Amygdala (tissue), 56 donors: Measurements from ENCODE around the gene SEMA5B.

Experiments used
- DNase-seq, 56 donors: peaks; one replicate each; lab custom pipeline; 2025; lab: John Stamatoyannopoulos, UW

SEMA5B gene

DNA sequence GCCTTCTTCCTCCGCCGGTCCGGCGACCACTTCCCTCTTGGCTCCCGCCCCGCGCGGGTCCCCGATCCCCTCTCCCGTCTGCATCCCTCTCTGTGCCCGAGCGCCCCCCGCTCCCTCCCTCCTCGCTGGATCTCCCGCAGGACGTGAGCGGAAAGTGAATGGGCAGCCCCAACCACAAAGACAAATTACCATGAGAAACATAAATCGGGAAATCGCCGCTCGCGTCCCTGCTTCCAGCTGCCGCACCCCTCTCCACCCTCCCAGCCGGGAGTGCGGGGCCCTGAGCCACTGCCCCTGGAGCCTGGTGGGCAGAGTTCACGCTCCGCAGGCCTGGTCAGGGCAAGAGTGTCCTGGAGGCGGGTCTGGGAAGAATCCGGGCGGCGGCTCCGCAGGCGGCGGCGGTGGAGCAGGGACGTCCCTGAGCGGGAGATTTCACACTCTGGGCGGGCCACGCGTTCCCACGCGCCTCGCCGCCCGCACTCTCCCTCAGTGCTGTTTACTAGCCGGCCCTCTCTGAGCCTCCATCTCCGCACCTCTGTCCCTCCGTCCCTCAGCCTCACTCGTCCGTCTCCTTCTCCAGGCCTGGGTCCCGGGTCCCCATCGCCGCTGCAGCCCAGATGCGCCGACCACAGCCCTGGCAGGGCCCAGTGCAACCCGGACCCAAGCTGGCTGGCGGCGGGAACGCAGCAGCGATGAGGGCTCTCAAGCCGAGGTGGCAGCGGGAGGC is 835 bp downstream of the SEMA5B start:
- peak in 11 of 56 donors; percentile 9 to 50 (median 32) for DNase-seq

DNA sequence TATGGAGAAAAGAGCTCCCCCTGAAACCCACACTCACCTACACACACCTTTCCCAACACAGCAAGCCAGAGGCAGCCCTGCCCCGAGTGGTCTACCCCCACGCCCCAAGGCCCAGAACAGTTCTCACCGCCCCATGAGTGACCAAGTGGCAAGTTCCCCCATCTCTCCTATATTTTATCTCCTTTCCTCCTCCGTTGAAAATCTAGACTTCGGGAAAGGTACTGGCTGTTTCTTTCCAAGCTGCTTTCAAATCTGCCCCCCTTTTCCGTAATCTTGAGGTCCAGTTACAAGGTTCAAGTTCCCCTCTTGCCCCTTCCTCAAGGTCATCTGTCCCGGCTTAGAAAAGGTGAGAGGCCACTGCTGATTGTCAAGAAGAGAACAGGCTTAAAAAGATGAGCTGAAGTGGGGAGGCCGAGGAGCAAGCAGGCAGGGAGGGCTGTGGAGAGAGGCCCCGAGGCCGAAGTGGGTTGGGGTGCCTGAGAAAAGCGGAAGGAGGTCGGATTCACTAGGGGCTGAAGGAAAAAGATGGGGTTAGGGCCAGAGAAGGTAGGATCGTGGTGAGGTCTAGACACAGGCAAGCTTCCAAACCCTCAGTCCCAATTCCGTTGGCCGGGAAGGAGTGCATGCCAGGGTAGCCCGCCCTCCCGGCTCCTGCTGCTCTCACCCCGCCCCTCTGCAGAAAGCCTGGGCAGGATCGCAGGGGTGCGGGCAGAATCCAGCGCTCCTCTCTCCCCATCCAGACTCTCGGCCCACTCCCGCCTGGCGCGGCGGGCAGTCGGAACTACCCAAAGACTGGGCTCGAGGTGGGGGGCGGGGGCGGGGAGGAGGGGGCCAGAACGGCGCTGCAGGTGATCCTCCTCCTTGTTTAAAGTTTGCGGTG is 1.7 kb downstream of the SEMA5B start:
- peak in 8 of 56 donors; percentile 4 to 26 (median 12) for DNase-seq

DNA sequence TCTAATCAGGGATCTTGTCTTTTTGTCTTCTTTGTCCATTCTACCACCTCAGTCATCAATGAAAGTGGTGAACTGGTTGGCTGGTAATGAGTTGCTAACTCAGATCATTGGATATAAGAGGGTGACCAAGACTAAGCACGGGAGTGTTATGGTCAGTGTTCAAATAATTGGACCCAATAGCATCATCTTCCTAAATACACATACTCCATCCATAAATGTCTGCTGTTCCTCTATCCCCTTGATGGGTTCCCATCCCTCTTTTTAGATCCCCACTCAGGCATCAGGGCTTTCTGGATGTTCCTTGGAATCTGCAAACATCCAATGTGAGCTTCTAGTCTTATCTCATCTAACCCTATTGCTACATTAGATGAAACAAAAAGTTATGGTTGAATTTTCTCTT is 3.5 kb downstream of the SEMA5B start:
- DNase-seq: no peak

DNA sequence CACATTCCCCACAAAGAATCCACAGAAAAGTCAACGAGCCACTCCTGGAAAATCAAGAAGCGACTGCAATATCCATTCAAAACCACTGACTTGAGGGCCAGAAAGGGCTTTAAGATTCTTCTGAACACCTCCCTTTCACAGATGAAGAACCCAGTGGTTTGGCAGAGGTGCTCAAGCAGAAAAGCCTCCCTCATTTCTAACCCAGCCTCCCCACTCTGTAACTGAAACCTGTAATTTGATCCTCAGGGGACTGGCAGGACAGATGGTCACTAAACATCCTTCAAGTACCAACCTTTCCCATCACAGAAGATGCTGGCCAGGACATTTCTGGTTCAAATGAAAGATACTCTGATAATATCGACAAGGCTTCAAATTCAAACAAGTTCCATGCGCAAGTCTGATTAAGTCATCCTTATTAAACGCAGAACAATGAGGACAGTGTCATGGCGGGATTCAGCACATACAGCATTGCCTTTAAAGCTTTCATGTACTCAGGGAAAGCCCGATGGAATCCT is 5.5 kb downstream of the SEMA5B start:
- no peak for DNase-seq

DNA sequence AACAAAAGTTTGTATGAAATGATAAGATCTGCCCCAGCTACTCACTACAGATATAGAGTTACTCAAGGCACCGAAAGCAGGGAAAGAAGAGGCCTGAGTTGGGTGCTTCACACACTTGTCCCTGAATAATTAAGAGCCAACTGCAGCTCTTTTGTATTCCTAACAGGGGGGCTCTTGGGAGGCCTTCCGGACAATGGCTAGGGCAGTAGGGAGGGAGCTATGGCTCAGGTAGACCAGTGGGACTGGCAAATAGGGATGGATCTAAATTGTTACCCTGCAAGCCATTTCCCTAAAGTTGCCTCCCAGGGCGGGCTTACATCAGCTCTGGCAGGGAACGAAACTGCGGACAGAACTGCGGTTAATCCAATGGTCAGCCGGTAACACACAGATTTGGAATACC is 6.2 kb downstream of the SEMA5B start:
- DNase-seq: no peak

DNA sequence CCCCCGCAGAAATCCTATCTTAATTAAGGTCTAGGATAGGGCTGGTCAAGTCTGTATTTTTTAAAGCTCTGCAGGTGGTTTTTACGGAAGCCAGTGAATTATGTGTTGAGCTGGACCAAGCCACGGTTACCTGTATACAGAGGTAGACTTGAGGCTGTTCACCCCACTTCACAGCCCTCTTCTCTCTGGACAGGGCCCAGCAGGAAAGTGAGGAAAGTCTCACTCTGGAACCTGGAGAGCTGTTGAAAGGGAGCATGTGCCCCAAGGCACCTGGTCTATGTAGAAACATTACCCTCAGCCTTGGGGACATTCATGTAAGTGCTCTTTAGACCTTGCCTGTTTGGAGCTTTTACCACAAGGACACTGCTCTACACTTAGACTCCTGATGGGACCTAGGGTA is 6.9 kb downstream of the SEMA5B start:
- DNase-seq: no peak

DNA sequence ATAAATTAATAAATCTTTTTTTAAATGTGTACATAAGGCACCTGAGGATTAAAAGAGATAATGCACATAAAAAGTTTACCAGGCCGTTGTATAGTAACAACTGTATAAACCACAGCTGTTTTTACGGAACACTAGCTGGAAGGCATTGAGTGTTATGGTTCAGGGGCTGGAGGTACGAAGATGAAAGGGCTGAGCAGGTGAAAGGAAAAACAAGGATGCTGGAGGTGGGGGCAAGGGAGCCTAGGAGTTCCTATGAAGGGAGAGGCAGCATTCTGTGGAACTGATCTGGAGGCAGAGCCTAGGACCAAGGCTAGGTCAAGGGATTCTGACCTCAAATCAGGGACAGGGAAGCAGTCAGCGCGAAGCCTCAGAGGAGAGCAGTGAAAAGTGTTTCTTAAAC is 8.0 kb downstream of the SEMA5B start:
- no peak for DNase-seq

DNA sequence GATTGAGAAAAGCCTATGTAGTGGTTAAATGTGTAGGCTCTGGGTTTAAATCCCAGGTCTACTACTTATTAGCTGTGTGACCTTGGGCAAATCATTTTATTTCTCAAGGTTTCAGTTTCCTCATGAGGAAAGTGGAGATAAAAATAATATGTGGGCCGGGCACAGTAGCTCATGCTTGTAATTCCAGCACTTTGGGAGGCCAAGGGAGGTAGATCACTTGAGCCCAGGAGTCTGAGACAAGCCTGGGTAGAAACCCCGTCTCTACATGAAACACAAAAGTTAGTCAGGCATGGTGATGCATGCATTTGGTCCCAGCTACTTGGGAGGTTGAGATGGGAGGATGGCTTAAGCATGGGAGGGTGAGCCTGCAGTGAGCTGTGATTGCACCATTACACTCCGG is 8.4 kb downstream of the SEMA5B start:
- DNase-seq: no peak

DNA sequence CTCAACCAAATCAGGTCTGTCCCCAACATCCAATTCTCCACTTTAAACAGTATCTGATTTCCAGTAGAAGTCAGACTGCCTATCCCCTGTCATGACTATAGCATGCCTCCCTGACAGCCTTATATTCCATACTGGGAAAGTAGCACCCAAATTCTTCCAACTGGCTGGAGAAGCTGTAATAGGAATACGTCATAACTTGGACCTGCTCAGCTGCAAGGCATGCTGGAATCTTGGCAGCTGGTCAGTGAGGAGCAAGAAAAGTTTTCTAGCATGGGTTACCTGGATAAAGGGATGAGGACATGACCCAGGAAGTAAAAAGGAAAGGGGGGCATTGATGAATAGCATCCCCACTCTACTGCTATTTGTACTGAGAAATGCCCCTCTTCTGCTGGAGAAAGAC is 8.9 kb downstream of the SEMA5B start:
- no peak for DNase-seq

DNA sequence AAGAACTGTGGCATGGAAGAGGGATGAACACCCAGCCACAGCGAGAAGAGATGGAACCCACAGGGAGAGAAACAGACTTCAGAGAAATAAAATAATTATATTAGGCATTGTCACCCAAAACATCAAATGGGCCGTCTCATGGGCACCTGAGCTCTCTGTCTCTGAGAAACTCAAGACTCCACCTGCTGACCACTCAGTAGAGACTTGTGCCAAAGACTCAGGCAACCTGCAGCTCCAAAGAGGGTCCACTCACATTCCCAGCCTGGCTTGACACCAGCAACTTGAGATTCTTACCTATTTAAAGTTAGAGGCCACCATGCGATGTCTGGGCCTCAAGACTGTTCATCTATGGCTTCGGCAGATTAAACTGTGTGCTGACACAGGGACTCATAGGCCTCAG is 12.0 kb downstream of the SEMA5B start:
- no peak for DNase-seq

DNA sequence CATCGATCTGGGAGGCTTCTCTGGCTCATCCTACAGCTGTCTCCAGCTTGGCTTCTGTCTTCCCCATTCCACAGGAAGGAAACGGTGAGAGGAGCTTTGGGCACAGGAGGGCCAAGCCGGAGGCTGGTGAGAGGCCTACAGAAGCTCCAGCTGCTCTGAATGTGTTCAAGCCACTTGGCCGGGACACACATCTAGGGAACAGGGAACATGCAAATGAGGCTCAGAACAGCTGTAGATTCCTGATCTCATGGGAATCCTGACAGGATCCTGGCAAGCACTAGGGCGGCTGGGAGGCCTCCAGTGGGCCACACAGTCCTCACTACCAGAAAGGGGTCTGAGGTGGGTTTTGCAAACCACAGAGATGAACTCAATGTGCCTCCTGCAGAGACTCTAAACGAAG is 13.7 kb downstream of the SEMA5B start:
- DNase-seq: peak in 2 of 56 donors; percentile 8 to 11

DNA sequence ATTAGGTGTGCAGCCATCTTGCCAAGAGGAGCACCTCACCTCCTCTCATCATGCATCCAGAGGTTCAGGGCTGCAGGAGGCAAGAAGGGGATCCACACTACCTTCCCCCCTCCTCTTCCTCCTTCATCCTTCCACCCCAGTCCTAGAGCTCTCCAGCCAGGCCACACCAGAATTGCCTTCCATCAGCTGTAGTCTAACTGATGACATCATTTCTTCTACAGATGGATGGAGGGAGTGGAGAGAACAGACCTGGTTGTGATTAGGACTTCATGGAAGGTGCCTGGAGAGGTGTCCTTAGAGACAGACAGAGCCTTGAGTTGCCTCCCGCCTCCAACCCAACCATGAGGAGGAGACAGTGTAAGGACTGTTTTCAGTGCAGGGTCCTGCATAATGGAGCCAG is 14.9 kb downstream of the SEMA5B start:
- DNase-seq: no peak

DNA sequence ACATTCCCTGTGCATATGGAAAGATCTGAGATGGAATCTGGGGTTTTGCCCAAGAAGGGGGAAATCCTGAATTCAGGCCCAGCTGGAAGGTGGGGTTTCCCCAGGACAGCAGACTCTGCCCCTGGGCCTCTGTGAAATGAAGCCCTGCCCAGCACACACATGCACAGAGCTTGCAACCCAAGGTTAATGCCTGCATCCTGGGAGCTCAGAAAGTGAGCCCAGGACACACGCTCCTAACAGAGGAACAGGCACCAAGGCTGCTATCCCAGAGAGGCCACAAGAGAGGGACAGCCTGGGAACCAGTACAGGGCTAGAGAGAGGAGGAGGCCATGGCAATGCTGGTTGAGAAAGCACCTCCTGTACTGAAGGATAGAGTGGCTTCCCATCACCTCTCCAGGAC is 16.1 kb downstream of the SEMA5B start:
- no peak for DNase-seq

DNA sequence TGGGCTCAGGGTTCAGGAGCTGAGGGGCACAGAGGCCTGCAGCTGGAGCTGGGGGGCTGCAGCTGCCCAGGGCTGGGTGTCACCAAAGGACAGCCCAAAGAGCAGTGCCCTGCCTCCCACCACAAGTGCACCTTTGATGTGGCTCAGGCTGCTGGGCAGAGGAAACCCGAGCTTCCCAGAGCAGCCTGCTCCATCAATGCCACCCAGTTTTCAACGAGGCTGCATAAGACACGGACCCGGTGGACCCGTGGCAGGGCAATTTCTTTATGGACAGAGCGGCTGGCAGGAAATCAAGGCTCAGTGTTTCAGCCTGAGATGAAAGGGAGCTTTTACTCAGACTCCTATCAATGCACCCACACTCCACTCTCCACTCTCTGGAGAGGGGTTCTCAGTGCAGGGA is 18.7 kb downstream of the SEMA5B start:
- DNase-seq: peak in 3 of 56 donors; percentile 16 to 26 (median 22)

DNA sequence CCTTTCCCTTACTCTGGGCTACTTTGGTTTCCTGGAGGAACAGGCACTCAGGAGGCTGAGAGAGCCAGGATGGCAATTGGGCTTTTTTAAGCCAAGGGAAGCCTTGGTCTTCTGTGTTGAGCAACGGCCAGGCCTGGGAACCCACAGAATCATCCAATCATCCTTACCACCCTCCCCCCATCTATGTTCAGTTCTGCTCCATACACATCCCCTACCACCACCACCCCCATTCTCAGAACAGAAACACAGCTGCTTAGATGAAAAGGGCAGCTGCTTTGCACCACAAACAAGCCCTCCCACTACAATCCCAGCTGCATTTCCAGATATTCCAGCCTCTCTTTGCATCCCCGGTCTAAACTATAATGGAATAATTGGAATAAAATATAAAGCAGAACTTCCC is 21.0 kb downstream of the SEMA5B start:
- DNase-seq: no peak

DNA sequence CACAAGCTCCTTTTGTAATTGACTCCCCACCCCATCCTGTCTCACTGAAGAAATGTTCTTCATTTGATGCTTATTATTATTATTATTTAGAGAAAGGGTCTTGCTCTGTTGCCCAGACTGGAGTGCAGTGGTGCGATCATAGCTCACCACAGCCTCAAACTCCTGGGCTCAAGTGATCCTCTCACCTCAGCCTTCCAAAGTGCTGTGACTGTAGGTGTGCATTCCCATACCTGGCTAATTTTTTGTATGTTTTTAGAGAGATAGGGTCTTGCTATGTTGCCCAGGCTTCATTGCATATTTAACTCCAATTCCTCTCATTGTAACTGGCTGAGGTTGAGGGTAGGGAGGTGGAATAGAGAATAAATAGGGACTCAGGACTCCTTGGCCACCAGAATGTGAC is 22.3 kb downstream of the SEMA5B start:
- no peak for DNase-seq

DNA sequence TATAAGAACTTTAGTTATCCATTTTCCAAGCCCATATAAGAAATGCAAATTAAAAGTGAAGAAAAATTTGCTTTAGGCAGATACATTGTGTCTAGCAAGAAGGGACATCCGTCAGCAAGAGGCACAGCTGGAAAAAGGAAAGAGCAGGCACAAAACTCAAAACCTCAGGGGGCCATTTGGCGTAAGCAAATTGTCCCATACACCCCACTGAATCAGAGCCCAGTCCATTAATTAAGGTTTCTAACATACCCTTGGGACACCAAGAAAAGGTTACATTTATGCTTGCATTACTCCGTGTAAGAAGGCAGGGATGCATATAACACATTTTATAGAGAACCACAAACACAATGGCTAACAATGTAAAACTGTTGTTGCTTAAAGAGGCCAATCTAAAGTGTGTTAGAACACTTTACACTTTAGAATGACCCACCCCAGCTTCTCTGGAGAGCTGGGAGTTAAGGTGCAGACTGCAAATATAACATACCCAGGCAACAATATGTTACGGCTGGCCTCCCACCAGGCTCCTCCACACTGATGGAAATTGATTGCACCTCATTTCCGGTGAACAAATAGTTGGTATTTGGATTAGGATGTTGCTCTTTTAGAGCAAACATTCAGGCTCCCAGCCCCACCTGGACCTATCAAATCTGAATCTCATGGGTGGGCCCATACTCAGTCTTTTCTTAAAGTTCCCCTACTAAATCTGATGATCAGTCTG is 23.2 kb downstream of the SEMA5B start:
- DNase-seq: no peak

DNA sequence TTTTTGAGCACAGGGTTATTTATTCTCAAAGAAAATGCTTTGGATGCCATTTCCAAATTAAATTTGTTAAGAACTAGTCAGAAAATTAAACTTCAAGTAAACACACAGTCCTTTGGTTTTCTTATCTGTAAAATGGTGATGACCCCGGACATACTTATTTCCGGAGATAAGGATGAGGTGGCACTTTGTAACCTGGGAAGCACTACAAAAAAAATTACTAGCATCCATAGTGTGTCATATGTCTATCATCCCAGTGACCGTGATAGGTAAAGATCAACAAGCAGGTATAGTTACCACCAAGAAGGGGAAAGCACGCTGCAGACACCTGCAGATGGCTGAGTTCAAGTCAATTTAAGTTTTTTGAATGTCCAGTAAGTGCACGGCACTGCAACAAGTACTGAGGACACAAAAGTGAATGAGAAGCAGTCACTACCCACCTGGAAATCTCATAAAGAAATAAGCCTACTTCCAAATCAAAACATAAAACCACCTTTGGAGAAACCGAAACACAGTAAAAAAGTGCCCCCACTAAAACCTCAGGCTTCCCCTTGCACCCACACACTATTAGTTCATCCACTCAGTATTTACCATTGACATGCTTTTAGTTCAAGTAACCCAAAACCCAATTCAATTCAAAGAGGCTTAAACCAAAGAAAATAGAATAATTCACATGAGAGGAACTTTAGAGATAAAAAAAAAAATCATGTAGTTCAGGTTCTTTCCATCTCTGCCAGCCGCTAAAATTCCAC is 24.6 kb downstream of the SEMA5B start:
- DNase-seq: no peak

DNA sequence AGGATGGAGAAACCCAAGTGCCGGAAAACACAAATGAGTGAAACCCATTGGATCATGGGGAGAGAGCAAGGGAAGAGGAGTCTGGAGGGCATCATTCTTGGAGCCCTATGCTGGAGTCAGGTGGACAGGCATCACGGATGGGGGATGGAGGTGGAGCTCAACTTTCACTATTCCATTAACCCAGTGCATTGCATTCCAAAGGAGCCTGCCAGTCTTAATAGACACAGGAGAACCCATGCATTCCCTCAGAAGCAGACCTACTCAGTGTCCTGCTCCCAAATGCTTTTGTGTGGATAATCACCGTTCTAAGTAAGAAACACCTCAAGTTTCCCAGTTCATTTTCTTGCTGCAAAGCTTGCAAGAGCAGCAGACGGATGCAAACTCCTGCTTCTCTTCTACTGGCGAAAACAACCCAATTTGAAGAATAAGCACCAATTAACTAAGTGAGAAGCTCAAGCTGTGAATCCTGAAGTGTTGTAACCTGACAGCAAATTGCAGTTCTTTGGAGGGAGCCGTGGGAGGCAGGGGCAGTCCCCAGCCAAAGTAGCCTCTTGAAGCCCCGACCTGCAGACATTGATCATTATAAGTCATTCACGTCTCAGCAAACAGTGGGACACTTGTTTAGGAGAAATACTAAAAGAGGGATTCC is 25.3 kb downstream of the SEMA5B start:
- DNase-seq: no peak

DNA sequence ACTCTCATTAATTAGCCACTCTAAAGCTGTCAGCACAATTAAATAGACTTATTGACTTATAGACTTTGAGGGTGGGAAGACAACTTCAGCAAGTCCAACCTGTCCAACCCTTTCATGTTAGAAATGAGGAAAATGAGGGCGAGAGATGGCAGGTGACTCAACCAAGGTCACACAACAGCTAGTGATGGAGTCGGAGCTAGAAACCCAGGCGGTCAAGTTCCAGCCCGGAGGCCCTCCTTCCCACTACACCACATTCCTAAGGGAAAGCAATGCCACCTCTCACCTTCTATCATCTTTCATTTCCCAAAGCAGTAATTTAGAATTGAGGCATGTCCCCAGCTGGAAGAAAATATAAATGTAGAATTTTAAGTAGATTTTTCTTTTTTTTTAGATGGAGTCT is 28.7 kb downstream of the SEMA5B start:
- no peak for DNase-seq
